Transverse colon (tissue), 4 donors: Measurements from ENCODE around the gene FCHSD2. TPM values are rescaled to one million over a fixed set of nuclear protein-coding genes. Genes with fewer than 3 reads are reported as not detected.

Experiments used
- DNase-seq: peaks from one replicate; pipeline ENCODE4 v3.0.0-alpha.2; 2019
- H3K27ac ChIP-seq, 4 donors: fragments of 200-600 bp; sonication (generic); 2 replicates each; pipeline ENCODE4 v1.5.1; 2016 to 2018; ENCODE audit warnings: inconsistent platforms in 4 of 4
- H3K27me3 ChIP-seq: fragments of 200-600 bp; sonication (generic); 2 replicates; pipeline ENCODE4 v1.5.1; 2017; ENCODE audit warnings: inconsistent platforms
- H3K36me3 ChIP-seq, 4 donors: fragments of 200-600 bp; sonication (generic); 2 replicates each; pipeline ENCODE4 v1.5.1; 2017 to 2019; ENCODE audit warnings: inconsistent platforms in 4 of 4
- H3K4me1 ChIP-seq, 4 donors: fragments of 200-600 bp; sonication (generic); 2 replicates each; pipeline ENCODE4 v1.5.1; 2017 to 2020; ENCODE audit warnings: inconsistent platforms in 4 of 4
- H3K4me3 ChIP-seq, 4 donors: fragments of 200-600 bp; sonication (generic); 1 replicate in 1 of 4; 2 replicates in 3 of 4; pipeline versions ENCODE4 v1.5.1 to v1.6.1; 2017 to 2019; ENCODE audit warnings: inconsistent platforms in 4 of 4
- H3K9me3 ChIP-seq, 2 donors: fragments of 200-600 bp; sonication (generic); 2 replicates each; pipeline ENCODE4 v1.5.1; 2017 to 2019; ENCODE audit warnings: inconsistent platforms in 2 of 2
- EP300 ChIP-seq: sonication (generic); formaldehyde crosslinking; IDR thresholded peaks from one replicate; pipeline ENCODE4 v1.6.1; 2017; ENCODE audit warnings: antibody characterized with exemption, low read depth
- POLR2A ChIP-seq: fragments of 450-650 bp; IDR thresholded peaks from one replicate; pipeline ENCODE4 v1.6.1; 2016; ENCODE audit warnings: antibody characterized with exemption, mild to moderate bottlenecking, moderate library complexity
- POLR2AphosphoS5 ChIP-seq, 3 donors: sonication (generic); formaldehyde crosslinking; IDR thresholded peaks; one replicate each; pipeline ENCODE4 v1.6.1; 2016; ENCODE audit warnings: antibody characterized with exemption in 3 of 3
- WGBS, 2 donors: methylation state at CpG; one replicate each; pipeline ENCODE4 v1.1.5; 2018; ENCODE audit warnings: low coverage in 1 of 2; 5-methylcytosine and 5-hydroxymethylcytosine counted together
- in situ Hi-C, 4 donors: fragments of 200-750 bp; cut with MboI; loops; one replicate each; pipeline versions ENCODE4 v1.15.0 to v1.15.1; 2017; ENCODE audit warnings: low sequenced_read_pairs in 3 of 4, low pct_ligation_motif_present in 1 of 4, low pct_unique_long_range_greater_than_20kb in 1 of 4
- intact Hi-C: fragments of 100-400 bp; cut with DNase I; formaldehyde crosslinking; loops from one replicate; pipeline ENCODE4 v1.15.1; 2023; ENCODE audit warnings: low total_unique reads
- total RNA-seq, 4 donors: library from RNA; depleted of rRNA; stranded (reverse); fragments of >200 nt; gene quantifications; one replicate each; pipeline ENCODE4 v1.1.0, GENCODE V29; 2016
- TF ChIP-seq, protein P1 (sequence below), 5 experiments: fragments of 200-600 bp in 3 of 5; fragments of 450-650 bp in 2 of 5; sonication (generic) in 3 of 5; IDR thresholded peaks; 1 replicate in 2 of 5; 2 replicates in 3 of 5; pipeline ENCODE4 v1.5.1; 2016 to 2017; ENCODE audit warnings: antibody characterized with exemption in 5 of 5, inconsistent platforms in 3 of 5, mild to moderate bottlenecking in 2 of 5, moderate library complexity in 1 of 5

Gene FCHSD2
- total RNA-seq, 4 donors from 2014 or later = 9.1 to 15.9 (median 15.0) TPM

- in situ Hi-C loops = no loop called here
Measured at GRCh38 chr11:73019996-73020395, 122.1 kb downstream of the FCHSD2 start.

GRCh38 chr11:73019449-73019848, 122.7 kb downstream of the FCHSD2 start:
- in situ Hi-C loops (no loop called here), intact Hi-C loops (loop anchor here (10.0 kb wide), 1 partner anchor 1205 kb away; no protein-coding TSS in a partner anchor)
- Histone ChIP-seq H3K4me1 (peaks cover 0 to 5% (median 0%) of the 10 kb centered on the region in 4 donors), H3K36me3 (no peaks in the 10 kb centered on the region), H3K27me3 (no peaks in the 10 kb centered on the region), H3K27ac (no peak overlapping the region), H3K4me3 (no peak overlapping the region), H3K9me3 (peaks cover 4 to 7% of the 10 kb centered on the region in 2 donors)
- TF ChIP-seq, protein P1, sequence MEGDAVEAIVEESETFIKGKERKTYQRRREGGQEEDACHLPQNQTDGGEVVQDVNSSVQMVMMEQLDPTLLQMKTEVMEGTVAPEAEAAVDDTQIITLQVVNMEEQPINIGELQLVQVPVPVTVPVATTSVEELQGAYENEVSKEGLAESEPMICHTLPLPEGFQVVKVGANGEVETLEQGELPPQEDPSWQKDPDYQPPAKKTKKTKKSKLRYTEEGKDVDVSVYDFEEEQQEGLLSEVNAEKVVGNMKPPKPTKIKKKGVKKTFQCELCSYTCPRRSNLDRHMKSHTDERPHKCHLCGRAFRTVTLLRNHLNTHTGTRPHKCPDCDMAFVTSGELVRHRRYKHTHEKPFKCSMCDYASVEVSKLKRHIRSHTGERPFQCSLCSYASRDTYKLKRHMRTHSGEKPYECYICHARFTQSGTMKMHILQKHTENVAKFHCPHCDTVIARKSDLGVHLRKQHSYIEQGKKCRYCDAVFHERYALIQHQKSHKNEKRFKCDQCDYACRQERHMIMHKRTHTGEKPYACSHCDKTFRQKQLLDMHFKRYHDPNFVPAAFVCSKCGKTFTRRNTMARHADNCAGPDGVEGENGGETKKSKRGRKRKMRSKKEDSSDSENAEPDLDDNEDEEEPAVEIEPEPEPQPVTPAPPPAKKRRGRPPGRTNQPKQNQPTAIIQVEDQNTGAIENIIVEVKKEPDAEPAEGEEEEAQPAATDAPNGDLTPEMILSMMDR (IDR thresholded peaks at IDR 0.05) = no peak
- no peak for TF ChIP-seq POLR2AphosphoS5 (IDR thresholded peaks at IDR 0.05)
- no peak for TF ChIP-seq EP300
- no peak for TF ChIP-seq POLR2A
- no peak for DNase-seq

More at GRCh38 chr11:73019996-73020395, 122.1 kb downstream of the FCHSD2 start:
- no peak for DNase-seq
- H3K27me3 ChIP-seq = no peaks in the 10 kb centered on the region
- H3K27ac ChIP-seq = no peak overlapping the region
- H3K36me3 ChIP-seq = no peaks in the 10 kb centered on the region
- TF ChIP-seq POLR2AphosphoS5 (IDR thresholded peaks at IDR 0.05) = no peak
- TF ChIP-seq, protein P1 (IDR thresholded peaks at IDR 0.05) = no peak
- no peak for TF ChIP-seq POLR2A
- TF ChIP-seq EP300 = no peak
- 51 to 60% methylated on average over 1 of the region's 1 CpG for whole genome bisulfite sequencing, 2 donors
- intact Hi-C loops = loop anchor here (10.0 kb wide), 1 partner anchor 1205 kb away; no protein-coding TSS in a partner anchor
- peaks cover 9 to 11% of the 10 kb centered on the region in 2 donors for H3K9me3 ChIP-seq
- H3K4me3 ChIP-seq = no peak overlapping the region
- H3K4me1 ChIP-seq = peaks cover 0 to 5% (median 0%) of the 10 kb centered on the region in 4 donors

GRCh38 chr11:73018856-73019255, 123.3 kb downstream of the FCHSD2 start:
- in situ Hi-C loops (no loop called here), intact Hi-C loops (loop anchor here (10.0 kb wide), 1 partner anchor 1206 kb away; no protein-coding TSS in a partner anchor)
- Histone ChIP-seq H3K9me3 (peaks cover 0 to 1% of the 10 kb centered on the region in 2 donors), H3K27me3 (no peaks in the 10 kb centered on the region), H3K36me3 (no peaks in the 10 kb centered on the region), H3K4me1 (peaks cover 0 to 5% (median 0%) of the 10 kb centered on the region in 4 donors), H3K27ac (no peak overlapping the region), H3K4me3 (no peak overlapping the region)
- TF ChIP-seq POLR2AphosphoS5 (IDR thresholded peaks at IDR 0.05) = no peak
- DNase-seq = no peak

DNA sequence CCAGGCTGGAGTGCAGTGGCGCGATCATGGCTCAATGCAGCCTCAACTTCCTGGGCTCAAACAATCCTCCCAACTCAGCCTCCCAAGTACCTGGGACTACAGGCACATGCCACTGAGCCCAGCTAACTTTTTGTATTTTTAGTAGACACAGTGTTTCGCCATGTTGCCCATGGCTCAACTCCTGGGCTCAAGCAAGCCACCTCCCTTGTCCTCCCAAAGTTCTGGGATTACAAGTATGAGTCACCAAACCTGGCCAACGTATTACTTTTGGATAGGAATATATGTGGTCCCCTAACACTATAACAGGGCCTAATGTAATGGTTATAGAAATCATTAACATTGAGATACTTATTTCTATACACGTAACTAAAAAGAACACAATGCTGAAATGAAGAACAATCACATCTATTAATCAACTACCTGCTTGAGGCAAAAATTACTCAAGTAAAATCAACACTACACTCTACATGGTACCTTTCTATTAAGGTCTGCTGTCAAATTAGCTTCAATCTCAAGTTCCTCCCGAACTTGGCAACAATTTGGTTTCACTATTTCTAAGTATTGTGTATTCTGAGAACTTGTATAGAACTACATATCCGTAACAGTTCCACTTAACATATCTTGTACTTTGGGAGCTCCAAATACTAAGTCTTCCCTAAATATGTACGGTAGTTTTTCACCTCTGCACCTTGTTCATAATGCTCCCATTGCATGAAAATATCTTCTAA, 124.9 kb downstream of the FCHSD2 start:
- Histone ChIP-seq H3K4me3 (no peak overlapping the region), H3K27me3 (no peaks in the 10 kb centered on the region), H3K4me1 (peaks cover 0 to 5% (median 0%) of the 10 kb centered on the region in 4 donors), H3K9me3 (no peaks in the 10 kb centered on the region), H3K27ac (no peak overlapping the region), H3K36me3 (no peaks in the 10 kb centered on the region)
- in situ Hi-C loops = no loop called here
- 87 to 88% methylated on average over 8 of the region's 8 CpGs for WGBS, 2 donors
- TF ChIP-seq, protein P1 (IDR thresholded peaks at IDR 0.05) = no peak
- TF ChIP-seq POLR2AphosphoS5 (IDR thresholded peaks at IDR 0.05) (no peak), EP300 (no peak), POLR2A (no peak)
- no peak for DNase-seq
- intact Hi-C loops = loop anchor here (10.0 kb wide), 1 partner anchor 1208 kb away; no protein-coding TSS in a partner anchor
